ENCODE data around the gene AP2B1.

DNA sequence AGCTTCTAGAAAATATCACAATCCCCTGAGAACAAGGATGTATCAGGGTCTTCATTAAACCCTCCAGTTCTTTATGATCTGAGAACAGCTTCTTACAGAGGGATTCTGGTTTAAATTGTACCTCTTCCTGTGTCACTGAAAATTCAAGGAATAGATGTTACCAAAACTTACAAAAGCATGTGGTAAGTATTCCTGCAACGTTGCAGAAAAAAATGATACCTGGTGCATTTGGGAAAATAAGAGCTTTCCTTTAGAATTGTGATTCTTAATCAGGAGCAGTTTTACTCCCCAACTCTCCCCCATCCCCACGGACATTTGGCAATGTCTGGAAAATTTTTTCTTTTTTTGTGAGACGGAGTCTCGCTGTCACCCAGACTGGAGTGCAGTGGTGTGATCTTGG, 33.8 kb upstream of the AP2B1 start:
- TF ChIP-seq EGR1 (IDR thresholded peaks at IDR 0.05; ENCODE audit: low read depth) (no peak), JUND (IDR thresholded peaks at IDR 0.05) (no peak), POLR2AphosphoS5 (IDR thresholded peaks at IDR 0.05; ENCODE audit: low read depth, low read length) (no peak)
- TF ChIP-seq, protein P1, sequence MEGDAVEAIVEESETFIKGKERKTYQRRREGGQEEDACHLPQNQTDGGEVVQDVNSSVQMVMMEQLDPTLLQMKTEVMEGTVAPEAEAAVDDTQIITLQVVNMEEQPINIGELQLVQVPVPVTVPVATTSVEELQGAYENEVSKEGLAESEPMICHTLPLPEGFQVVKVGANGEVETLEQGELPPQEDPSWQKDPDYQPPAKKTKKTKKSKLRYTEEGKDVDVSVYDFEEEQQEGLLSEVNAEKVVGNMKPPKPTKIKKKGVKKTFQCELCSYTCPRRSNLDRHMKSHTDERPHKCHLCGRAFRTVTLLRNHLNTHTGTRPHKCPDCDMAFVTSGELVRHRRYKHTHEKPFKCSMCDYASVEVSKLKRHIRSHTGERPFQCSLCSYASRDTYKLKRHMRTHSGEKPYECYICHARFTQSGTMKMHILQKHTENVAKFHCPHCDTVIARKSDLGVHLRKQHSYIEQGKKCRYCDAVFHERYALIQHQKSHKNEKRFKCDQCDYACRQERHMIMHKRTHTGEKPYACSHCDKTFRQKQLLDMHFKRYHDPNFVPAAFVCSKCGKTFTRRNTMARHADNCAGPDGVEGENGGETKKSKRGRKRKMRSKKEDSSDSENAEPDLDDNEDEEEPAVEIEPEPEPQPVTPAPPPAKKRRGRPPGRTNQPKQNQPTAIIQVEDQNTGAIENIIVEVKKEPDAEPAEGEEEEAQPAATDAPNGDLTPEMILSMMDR (IDR thresholded peaks at IDR 0.05 in 2 of 3, conservative IDR thresholded peaks at IDR 0.05 in 1 of 3; ENCODE audit: borderline replicate concordance in 1 of 3, insufficient read depth in 1 of 3, low read depth in 2 of 3, low read length in 2 of 3), result no peak
